ENCODE results near the gene SEPHS1.

Gene SEPHS1

DNA sequence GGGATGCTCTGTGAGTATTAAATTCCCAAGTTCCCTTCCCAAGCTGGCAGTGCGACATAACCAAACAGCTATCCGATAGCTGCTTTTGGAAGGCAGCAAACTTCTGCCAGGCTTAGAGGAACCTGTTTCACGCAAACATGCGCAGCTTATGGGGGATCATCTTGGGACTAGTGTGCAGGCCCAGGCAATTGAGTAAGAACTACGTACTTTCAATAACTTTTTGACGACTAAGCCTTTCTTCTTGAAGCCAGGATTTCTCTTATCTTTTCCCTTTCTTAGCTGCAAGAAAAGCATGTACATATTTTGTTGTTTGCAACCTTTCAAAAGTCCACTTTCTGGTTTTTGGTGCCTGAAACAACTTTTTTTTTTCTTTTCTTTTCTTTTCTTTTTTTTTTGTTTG is 28.7 kb upstream of the SEPHS1 start:
- Histone ChIP-seq H3K4me1 (ENCODE audit: insufficient read depth, low read length) (peaks cover under 1% of the 10 kb centered on the region), H3K4me3 (ENCODE audit: low read length) (no peak overlapping the region), H3K27me3 (ENCODE audit: insufficient read depth, low read length) (peaks cover under 1% of the 10 kb centered on the region), H3K36me3 (ENCODE audit: insufficient read depth, low read length) (no peaks in the 10 kb centered on the region), H3K9me3 (ENCODE audit: low read length) (no peaks in the 10 kb centered on the region), H2AFZ (ENCODE audit: low read depth, low read length) (no peak overlapping the region)

- peaks cover 3% of the 10 kb centered on the region for H3K4me1 ChIP-seq (ENCODE audit: insufficient read depth, low read length)
- no peaks in the 10 kb centered on the region for H3K36me3 ChIP-seq (ENCODE audit: insufficient read depth, low read length)
- H3K9me3 ChIP-seq (ENCODE audit: low read length), result no peaks in the 10 kb centered on the region
- no peak overlapping the region for H3K4me3 ChIP-seq (ENCODE audit: low read length)
- H3K27me3 ChIP-seq (ENCODE audit: insufficient read depth, low read length), result no peaks in the 10 kb centered on the region
- H2AFZ ChIP-seq (ENCODE audit: low read depth, low read length), result no peak overlapping the region
Observed at GRCh38 chr10:13376297-13376696, 28.2 kb upstream of the SEPHS1 start.

- no peaks in the 10 kb centered on the region for H3K9me3 ChIP-seq (ENCODE audit: low read length)
- H3K27me3 ChIP-seq (ENCODE audit: insufficient read depth, low read length), result no peaks in the 10 kb centered on the region
- H3K4me1 ChIP-seq (ENCODE audit: insufficient read depth, low read length), result peaks cover 3% of the 10 kb centered on the region
- no peaks in the 10 kb centered on the region for H3K36me3 ChIP-seq (ENCODE audit: insufficient read depth, low read length)
- no peak overlapping the region for H3K4me3 ChIP-seq (ENCODE audit: low read length)
- H2AFZ ChIP-seq (ENCODE audit: low read depth, low read length), result no peak overlapping the region
Observed at GRCh38 chr10:13375791-13376190, 27.7 kb upstream of the SEPHS1 start.

DNA sequence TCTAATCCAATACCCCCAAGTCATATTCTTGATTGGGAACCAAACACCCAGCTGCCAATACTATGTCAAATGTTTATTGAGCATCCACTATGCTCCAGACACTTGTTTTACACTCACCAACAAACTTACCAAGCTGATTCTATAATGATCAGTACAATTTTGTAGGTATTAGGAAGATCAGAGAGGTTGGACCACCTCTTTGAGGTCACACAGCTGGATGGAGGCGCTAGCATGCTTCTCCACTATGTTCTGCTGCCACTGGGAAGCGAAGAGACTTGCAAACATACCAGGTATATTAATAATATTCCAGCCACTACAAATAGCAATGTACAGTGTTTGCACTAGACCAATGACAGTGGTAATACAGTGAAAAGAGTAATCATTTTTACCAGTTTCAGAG is 25.6 kb upstream of the SEPHS1 start:
- Histone ChIP-seq H3K27me3 (ENCODE audit: insufficient read depth, low read length) (no peaks in the 10 kb centered on the region), H2AFZ (ENCODE audit: low read depth, low read length) (no peak overlapping the region), H3K4me1 (ENCODE audit: insufficient read depth, low read length) (peaks cover 3% of the 10 kb centered on the region), H3K4me3 (ENCODE audit: low read length) (no peak overlapping the region), H3K36me3 (ENCODE audit: insufficient read depth, low read length) (no peaks in the 10 kb centered on the region), H3K9me3 (ENCODE audit: low read length) (no peaks in the 10 kb centered on the region)

DNA sequence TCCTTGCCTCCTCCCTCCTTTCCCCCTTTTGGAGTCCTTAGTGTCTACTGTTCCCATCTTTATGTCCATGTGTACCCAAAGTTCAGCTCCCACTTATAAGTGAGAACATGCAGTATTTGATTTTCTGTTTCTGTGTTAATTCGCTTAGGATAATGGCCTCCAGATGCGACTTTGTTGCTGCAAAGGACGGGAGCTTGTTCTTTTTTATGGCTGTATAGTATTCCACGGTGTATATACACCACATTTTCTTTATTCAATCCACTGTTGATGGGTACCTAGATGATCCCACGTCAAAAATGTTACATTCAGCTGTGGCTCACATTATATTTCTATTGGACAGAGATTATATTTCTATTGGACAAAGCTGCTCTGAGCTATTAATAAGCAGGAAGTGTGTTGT is 24.4 kb upstream of the SEPHS1 start:
- no peaks in the 10 kb centered on the region for H3K36me3 ChIP-seq (ENCODE audit: insufficient read depth, low read length)
- H3K4me3 ChIP-seq (ENCODE audit: low read length), result no peak overlapping the region
- H3K9me3 ChIP-seq (ENCODE audit: low read length), result no peaks in the 10 kb centered on the region
- peaks cover 3% of the 10 kb centered on the region for H3K4me1 ChIP-seq (ENCODE audit: insufficient read depth, low read length)
- no peaks in the 10 kb centered on the region for H3K27me3 ChIP-seq (ENCODE audit: insufficient read depth, low read length)
- H2AFZ ChIP-seq (ENCODE audit: low read depth, low read length), result no peak overlapping the region

DNA sequence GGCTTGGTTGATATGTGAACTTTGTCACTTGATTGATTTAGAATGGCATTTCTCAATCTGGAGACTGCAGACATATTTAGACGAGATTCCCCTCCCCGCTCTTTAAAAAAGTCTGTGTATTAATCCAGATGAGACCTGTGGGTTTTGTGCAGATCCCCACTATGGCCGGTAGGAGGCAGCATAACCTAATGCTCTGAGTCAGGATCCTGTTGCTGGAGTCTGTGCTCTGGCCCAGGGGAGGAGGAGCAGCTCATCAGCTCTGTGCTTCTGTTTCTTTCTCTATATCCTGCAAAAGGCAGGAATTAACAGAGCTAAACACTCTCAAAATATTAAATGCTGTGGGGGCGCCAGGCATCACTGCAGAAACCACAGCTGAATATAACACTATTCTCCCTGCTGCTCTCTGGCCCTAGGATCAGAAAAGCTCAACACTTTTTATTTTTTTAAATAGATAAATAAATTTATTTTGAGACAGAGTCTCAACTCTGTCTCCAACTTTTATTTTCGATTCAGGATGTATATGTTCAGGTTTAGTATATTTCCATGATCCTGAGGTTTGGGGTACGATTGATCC is 23.9 kb upstream of the SEPHS1 start:
- Histone ChIP-seq H3K27me3 (ENCODE audit: insufficient read depth, low read length) (no peaks in the 10 kb centered on the region), H3K4me3 (ENCODE audit: low read length) (no peak overlapping the region), H3K36me3 (ENCODE audit: insufficient read depth, low read length) (no peaks in the 10 kb centered on the region), H3K4me1 (ENCODE audit: insufficient read depth, low read length) (peaks cover 3% of the 10 kb centered on the region), H3K9me3 (ENCODE audit: low read length) (no peaks in the 10 kb centered on the region), H2AFZ (ENCODE audit: low read depth, low read length) (peak overlapping the region; percentile 80)

DNA sequence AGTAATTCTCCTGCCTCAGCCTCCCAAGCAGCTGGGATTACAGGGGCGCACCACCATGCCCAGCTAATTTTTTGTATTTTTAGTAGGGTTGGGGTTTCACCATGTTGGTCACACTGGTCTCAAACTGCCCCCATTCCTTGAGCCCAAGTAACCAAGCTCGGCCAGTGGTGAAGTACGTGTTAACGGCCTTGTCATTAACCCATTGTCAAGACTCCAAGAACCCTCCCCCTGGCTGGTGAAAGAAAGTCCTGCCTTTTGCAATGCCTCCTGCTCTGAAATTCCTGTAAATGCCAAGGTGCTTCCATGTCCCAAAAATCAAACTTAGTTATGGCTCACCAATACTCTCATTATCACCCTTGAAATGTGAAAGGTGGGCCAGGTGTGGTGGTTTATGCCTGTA is 18.8 kb upstream of the SEPHS1 start:
- H3K27me3 ChIP-seq (ENCODE audit: insufficient read depth, low read length), result no peaks in the 10 kb centered on the region
- no peak overlapping the region for H3K4me3 ChIP-seq (ENCODE audit: low read length)
- no peaks in the 10 kb centered on the region for H3K9me3 ChIP-seq (ENCODE audit: low read length)
- H3K36me3 ChIP-seq (ENCODE audit: insufficient read depth, low read length), result no peaks in the 10 kb centered on the region
- peaks cover 3% of the 10 kb centered on the region for H3K4me1 ChIP-seq (ENCODE audit: insufficient read depth, low read length)
- no peak overlapping the region for H2AFZ ChIP-seq (ENCODE audit: low read depth, low read length)

DNA sequence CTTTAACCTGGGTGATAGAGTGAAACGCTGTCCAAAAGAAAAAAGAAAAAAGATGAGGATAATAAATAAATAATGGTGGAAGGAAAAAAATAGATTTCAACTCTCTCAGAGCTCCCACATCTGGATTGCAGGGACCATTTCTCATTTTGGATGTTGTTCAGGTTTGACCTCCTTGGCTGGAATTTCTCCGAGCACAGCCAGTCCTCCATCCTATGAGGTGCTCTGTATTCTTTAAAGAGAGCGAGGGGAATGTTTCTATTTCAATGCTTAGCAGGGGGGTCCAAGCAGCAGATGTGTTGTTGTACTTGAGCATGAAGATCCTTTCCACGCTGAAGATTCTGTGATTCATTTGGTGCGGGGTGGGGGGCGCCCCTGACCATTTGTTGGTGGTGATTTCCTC is 17.7 kb upstream of the SEPHS1 start:
- H3K4me1 ChIP-seq (ENCODE audit: insufficient read depth, low read length), result no peaks in the 10 kb centered on the region
- no peaks in the 10 kb centered on the region for H3K27me3 ChIP-seq (ENCODE audit: insufficient read depth, low read length)
- no peaks in the 10 kb centered on the region for H3K9me3 ChIP-seq (ENCODE audit: low read length)
- H3K4me3 ChIP-seq (ENCODE audit: low read length), result no peak overlapping the region
- H3K36me3 ChIP-seq (ENCODE audit: insufficient read depth, low read length), result no peaks in the 10 kb centered on the region
- no peak overlapping the region for H2AFZ ChIP-seq (ENCODE audit: low read depth, low read length)

GRCh38 chr10:13365243-13365642 is 17.1 kb upstream of the SEPHS1 start:
- Histone ChIP-seq H2AFZ (ENCODE audit: low read depth, low read length) (no peak overlapping the region), H3K36me3 (ENCODE audit: insufficient read depth, low read length) (no peaks in the 10 kb centered on the region), H3K27me3 (ENCODE audit: insufficient read depth, low read length) (no peaks in the 10 kb centered on the region), H3K4me1 (ENCODE audit: insufficient read depth, low read length) (no peaks in the 10 kb centered on the region), H3K4me3 (ENCODE audit: low read length) (no peak overlapping the region), H3K9me3 (ENCODE audit: low read length) (no peaks in the 10 kb centered on the region)

DNA sequence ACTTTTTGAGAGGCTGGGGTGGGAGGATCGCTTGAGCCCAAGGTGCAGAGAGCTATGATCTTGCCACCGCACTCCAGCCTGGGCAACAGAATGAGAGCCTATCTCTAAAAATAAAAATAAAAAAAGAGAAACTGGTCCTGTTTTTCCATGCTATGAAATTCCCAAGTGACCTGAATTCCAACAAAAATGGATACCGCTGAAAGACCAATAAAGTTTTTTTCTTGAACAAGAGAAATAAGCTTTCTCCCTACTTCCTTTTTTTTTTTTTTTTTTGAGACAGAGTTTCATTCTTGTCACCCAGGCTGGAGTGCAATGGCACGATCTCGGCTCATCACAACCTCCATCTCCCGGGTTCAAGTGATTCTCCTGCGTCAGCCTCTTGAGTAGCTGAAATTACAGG is 12.5 kb upstream of the SEPHS1 start:
- H2AFZ ChIP-seq (ENCODE audit: low read depth, low read length), result no peak overlapping the region
- H3K4me1 ChIP-seq (ENCODE audit: insufficient read depth, low read length), result no peaks in the 10 kb centered on the region
- H3K27me3 ChIP-seq (ENCODE audit: insufficient read depth, low read length), result no peaks in the 10 kb centered on the region

DNA sequence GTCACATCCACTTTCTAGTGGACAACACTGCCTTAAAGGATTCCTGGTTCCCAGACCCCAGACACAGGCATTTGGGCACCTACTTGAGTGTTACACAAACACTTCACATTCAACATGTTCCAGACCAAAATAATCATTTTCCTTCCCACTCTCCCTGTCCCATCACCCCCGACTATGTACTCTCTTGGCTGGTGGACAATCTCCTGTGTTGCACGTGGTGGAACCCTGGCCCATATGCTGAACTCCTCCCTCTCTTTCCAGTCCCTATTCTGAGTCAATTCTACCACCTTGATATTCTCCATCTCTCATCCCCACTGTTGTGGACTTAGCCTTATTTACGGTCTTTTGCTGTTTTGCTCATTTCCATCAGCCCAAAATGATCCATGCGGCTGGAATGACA is 8.3 kb upstream of the SEPHS1 start:
- H3K27me3 ChIP-seq (ENCODE audit: insufficient read depth, low read length), result no peaks in the 10 kb centered on the region
- no peak overlapping the region for H2AFZ ChIP-seq (ENCODE audit: low read depth, low read length)
- H3K36me3 ChIP-seq (ENCODE audit: insufficient read depth, low read length), result no peaks in the 10 kb centered on the region
- no peaks in the 10 kb centered on the region for H3K4me1 ChIP-seq (ENCODE audit: insufficient read depth, low read length)
- no peaks in the 10 kb centered on the region for H3K9me3 ChIP-seq (ENCODE audit: low read length)
- H3K4me3 ChIP-seq (ENCODE audit: low read length), result no peak overlapping the region

More for the DNA sequence above, 12.5 kb upstream of the SEPHS1 start:
- Histone ChIP-seq H3K4me3 (ENCODE audit: low read length) (no peak overlapping the region), H3K9me3 (ENCODE audit: low read length) (no peaks in the 10 kb centered on the region), H3K36me3 (ENCODE audit: insufficient read depth, low read length) (no peaks in the 10 kb centered on the region)

GRCh38 chr10:13354783-13355182 is 6.7 kb upstream of the SEPHS1 start:
- Histone ChIP-seq H3K4me1 (ENCODE audit: insufficient read depth, low read length) (peaks cover 6% of the 10 kb centered on the region), H2AFZ (ENCODE audit: low read depth, low read length) (no peak overlapping the region), H3K9me3 (ENCODE audit: low read length) (no peaks in the 10 kb centered on the region), H3K27me3 (ENCODE audit: insufficient read depth, low read length) (no peaks in the 10 kb centered on the region), H3K36me3 (ENCODE audit: insufficient read depth, low read length) (no peaks in the 10 kb centered on the region), H3K4me3 (ENCODE audit: low read length) (no peak overlapping the region)

- no peaks in the 10 kb centered on the region for H3K9me3 ChIP-seq (ENCODE audit: low read length)
Observed at GRCh38 chr10:13352519-13352918, 4.4 kb upstream of the SEPHS1 start.

DNA sequence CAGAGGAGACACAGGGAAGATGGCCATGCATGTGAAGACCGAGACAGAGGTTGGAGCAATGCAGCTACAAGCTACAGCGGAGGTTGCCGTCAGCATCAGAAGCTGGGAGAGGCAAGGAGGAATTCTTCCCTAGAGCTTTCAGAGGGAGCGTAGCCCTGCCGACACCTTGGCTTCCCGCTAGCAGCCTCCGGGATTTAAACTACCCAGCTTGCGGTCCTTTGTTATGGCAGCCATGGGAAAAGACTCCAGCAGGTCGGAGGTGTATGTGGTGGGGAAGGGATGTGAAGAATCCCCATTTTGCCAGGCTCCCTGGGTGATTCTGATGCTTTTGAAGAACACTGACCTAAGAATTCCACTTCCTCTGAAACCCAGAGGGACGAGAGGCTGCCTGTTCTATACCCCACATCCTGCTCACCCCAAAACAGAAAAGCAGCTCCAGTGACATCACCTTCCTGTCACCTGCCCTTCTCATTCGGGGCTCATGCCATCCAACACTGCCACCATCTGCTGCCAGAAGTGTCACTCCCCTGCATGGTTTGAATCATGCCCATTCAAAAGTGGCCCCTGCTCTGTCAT is 3.3 kb upstream of the SEPHS1 start:
- Histone ChIP-seq H3K27me3 (ENCODE audit: insufficient read depth, low read length) (no peaks in the 10 kb centered on the region), H3K9me3 (ENCODE audit: low read length) (no peaks in the 10 kb centered on the region), H3K4me3 (ENCODE audit: low read length) (no peak overlapping the region), H2AFZ (ENCODE audit: low read depth, low read length) (no peak overlapping the region), H3K4me1 (ENCODE audit: insufficient read depth, low read length) (peaks cover 14% of the 10 kb centered on the region), H3K36me3 (ENCODE audit: insufficient read depth, low read length) (no peaks in the 10 kb centered on the region)

More at GRCh38 chr10:13352519-13352918, 4.4 kb upstream of the SEPHS1 start:
- peaks cover 11% of the 10 kb centered on the region for H3K4me1 ChIP-seq (ENCODE audit: insufficient read depth, low read length)
- H3K36me3 ChIP-seq (ENCODE audit: insufficient read depth, low read length), result no peaks in the 10 kb centered on the region
- no peak overlapping the region for H3K4me3 ChIP-seq (ENCODE audit: low read length)
- no peak overlapping the region for H2AFZ ChIP-seq (ENCODE audit: low read depth, low read length)
- H3K27me3 ChIP-seq (ENCODE audit: insufficient read depth, low read length), result no peaks in the 10 kb centered on the region

Measured in neuron (in vitro differentiated cells).